EH (cell line): ENCODE measurements around the gene PDZD2.
"Not testable (repeated sequence)": the region's sequence is repeated elsewhere in the genome, so short reads cannot be mapped to it uniquely, and the experiment has no call there.

Experiments used
- DNase-seq: peaks from one replicate; pipeline ENCODE4 v3.0.0-alpha.2; 2015; ENCODE audit warnings: low read depth

The PDZD2 gene

GRCh38 chr5:32076699-32077695 lies 438.1 kb downstream of the PDZD2 start:
- peak; percentile 63 for DNase-seq

- DNase-seq = not testable (repeated sequence)
Observed at GRCh38 chr5:32078855-32079254, 439.9 kb downstream of the PDZD2 start.

GRCh38 chr5:32080565-32080964 lies 441.6 kb downstream of the PDZD2 start:
- not testable (repeated sequence) for DNase-seq

- DNase-seq = no peak
Observed at GRCh38 chr5:32082701-32083100, 443.8 kb downstream of the PDZD2 start.

- no peak for DNase-seq
Observed at GRCh38 chr5:32083981-32084430, 445.1 kb downstream of the PDZD2 start.

- DNase-seq = no peak
Observed at GRCh38 chr5:32087086-32088082, 448.5 kb downstream of the PDZD2 start.

GRCh38 chr5:32088214-32088613 lies 449.3 kb downstream of the PDZD2 start:
- no peak for DNase-seq

GRCh38 chr5:32089146-32090000 lies 450.4 kb downstream of the PDZD2 start:
- no peak for DNase-seq

GRCh38 chr5:32090026-32090754 lies 451.3 kb downstream of the PDZD2 start:
- DNase-seq = no peak

GRCh38 chr5:32090755-32091128 lies 451.8 kb downstream of the PDZD2 start:
- DNase-seq = no peak

GRCh38 chr5:32092938-32093812 lies 454.2 kb downstream of the PDZD2 start:
- peak; percentile 76 for DNase-seq

- DNase-seq = no peak
Observed at GRCh38 chr5:32094691-32095090, 455.8 kb downstream of the PDZD2 start.

GRCh38 chr5:32095261-32095671 lies 456.3 kb downstream of the PDZD2 start:
- DNase-seq = peak; percentile 39

GRCh38 chr5:32096891-32097595 lies 458.1 kb downstream of the PDZD2 start:
- peak; percentile 32 for DNase-seq

- no peak for DNase-seq
Observed at GRCh38 chr5:32098291-32098690, 459.4 kb downstream of the PDZD2 start.

GRCh38 chr5:32098890-32099310 lies 460.0 kb downstream of the PDZD2 start:
- no peak for DNase-seq

GRCh38 chr5:32099486-32100035 lies 460.6 kb downstream of the PDZD2 start:
- DNase-seq = no peak

- DNase-seq = no peak
Observed at GRCh38 chr5:32100230-32100629, 461.3 kb downstream of the PDZD2 start.
